GM18520 (cell line): Measurements from ENCODE around the gene SFR1.

Source experiments
- ATAC-seq: cut with Tn5 transposase; IDR thresholded peaks from one replicate; pipeline ENCODE4 v1.9.1; 2021; ENCODE audit not compliant: unreplicated experiment

Gene SFR1, protein sequence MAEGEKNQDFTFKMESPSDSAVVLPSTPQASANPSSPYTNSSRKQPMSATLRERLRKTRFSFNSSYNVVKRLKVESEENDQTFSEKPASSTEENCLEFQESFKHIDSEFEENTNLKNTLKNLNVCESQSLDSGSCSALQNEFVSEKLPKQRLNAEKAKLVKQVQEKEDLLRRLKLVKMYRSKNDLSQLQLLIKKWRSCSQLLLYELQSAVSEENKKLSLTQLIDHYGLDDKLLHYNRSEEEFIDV

GRCh38 chr10:104121485-104122224 lies at the start of gene SFR1:
Gene SFR1, plus strand, starts transcription at chr10:104122171. Its CDS starts 13 bp downstream, at chr10:104122184.
- ATAC-seq, result peak; percentile 86

DNA sequence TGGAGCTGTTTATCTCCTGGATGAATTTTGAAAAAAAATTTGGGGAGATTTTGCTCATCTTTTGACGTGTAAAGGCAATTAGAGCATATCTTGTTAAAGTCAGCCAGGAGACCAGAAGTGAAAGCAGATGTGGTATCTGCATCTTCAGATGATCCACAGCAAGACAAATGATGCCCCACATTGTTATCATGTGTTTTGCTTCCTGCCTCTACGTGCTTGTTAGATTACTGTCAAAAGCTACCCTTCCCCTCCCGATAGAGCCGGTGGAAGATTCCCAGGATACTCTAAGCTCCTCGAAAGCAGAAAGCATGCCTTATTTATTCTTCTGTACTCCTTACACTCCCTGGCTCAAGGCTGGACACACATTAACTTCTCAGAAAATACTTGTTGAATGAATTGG lies 49.2 kb upstream of the SFR1 start:
- no peak for ATAC-seq

- ATAC-seq, result no peak
Observed at GRCh38 chr10:104074505-104074904, 47.5 kb upstream of the SFR1 start.

DNA sequence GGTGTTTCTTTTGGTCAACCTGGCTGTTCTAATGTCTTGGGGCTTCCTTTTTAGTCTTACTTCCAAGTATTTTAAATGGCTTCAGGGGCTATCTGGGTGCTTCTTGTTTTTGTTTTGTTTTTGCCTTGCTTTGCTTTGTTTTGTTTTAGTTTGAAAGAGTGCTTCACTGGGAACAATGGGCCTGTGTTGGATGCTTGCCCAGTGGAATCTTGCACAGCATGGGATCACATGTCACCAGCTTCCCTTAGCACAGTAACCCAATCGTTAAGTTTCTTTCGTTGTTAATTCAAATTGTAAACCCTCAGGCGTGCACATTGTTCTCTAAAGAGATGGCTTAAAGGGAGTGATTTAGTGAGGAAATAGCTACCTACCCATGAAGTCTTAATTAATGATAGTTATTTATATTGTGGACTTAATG lies 45.2 kb upstream of the SFR1 start:
- no peak for ATAC-seq

GRCh38 chr10:104077247-104077646 lies 44.7 kb upstream of the SFR1 start:
- no peak for ATAC-seq

DNA sequence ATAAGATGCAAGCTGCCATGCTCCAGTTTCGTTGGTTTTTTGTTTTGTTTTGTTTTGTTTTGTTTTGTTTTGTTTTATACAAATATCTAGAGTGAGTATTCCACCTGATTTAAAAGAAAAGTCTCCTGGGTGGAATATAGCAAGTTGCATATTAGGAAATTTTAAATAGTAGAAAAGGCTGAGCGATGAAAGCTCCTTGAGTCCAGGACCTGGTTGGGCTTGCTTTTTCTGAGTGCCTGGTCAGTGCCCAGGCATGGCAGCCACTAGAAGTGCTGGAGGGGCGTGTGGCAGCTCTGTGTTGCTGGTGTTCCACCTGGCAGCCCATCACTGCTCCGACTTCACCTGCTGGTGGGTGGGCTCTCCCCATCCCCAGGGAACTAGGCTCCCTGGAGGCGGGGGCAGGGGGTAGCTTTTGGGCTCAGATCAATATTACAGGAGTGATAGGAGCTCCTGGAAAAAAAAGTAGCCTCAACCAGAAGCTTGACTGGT lies 44.3 kb upstream of the SFR1 start:
- ATAC-seq, result no peak

- ATAC-seq, result no peak
Observed at GRCh38 chr10:104080762-104081161, 41.2 kb upstream of the SFR1 start.

- no peak for ATAC-seq
Observed at GRCh38 chr10:104081998-104082397, 40.0 kb upstream of the SFR1 start.

DNA sequence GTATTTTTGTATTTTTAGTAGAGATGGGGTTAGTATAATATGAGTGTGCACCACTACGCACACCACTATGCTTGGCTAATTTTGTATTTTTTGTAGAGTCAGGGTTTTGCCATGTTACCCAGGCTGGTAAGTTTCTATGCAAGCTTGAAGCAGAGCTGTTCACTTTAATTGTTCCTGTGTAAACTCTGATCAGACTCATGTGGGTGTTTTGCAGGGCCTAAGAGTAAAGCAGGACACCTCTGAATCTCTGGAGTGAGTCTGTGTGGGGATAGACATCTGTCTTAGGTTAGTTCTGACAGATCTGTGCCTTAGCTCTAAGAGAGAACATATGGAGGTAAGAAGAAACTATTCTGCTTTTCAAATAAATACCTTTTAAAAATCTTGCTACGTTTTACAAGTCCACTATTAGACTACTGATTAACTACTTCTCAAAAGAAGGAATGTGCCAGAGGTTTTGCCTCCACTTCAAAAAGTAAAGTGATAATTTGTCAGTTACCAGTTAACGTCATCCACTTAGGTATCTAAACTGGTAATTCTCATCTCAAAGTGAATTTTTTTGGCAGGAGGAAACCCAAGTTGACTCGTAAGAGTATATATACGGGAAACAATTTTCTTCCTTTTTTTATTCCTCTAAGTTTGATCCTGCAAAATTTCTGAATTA lies 37.4 kb upstream of the SFR1 start:
- ATAC-seq, result no peak

GRCh38 chr10:104085801-104086400 lies 36.1 kb upstream of the SFR1 start, which contains the start of gene COL17A1:
Gene COL17A1, minus strand, starts transcription at chr10:104085880. Its CDS starts 5,207 bp downstream, at chr10:104080673.
- ATAC-seq, result no peak

DNA sequence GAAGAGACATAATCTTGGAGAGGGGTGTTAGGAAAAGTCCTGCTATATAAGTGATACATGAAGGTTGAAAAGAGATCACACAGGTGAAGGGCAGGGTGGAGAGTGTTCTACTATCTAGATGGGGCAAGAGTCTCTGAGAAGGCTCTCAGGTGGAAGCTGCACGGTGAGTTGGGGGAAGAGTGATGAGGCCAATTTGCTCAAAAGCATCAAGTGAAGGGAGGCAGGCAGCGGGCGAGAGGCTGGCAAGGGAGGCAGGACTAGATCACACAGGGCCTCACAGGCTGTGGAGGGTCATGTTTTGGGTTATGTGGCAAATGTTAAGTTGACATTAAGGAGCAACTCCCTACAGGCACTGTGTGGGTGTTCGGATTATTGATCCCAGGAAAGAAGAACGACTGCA lies 33.7 kb upstream of the SFR1 start:
- no peak for ATAC-seq

DNA sequence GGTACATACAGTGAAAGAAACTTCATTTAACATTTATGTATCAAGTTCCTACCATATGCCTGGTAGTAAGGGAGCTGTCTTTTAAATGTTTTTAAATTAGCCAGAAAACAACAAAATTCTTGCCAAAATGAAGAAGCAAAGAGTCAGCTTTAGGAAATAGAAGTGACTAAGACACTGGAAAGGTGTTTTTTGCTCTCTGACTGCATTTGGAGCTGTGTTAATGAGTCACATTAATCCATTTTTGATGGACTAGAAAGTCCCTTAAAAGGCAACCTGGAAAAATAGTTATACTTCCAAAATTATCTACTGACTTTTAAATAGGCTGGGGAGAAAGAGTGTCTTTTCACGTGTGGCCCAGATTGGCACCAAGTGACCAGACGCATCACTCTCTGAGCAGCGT lies 32.4 kb upstream of the SFR1 start:
- ATAC-seq, result no peak

- no peak for ATAC-seq
Observed at GRCh38 chr10:104090611-104091010, 31.4 kb upstream of the SFR1 start.

GRCh38 chr10:104092749-104093148 lies 29.2 kb upstream of the SFR1 start:
- ATAC-seq, result no peak

- ATAC-seq, result no peak
Observed at GRCh38 chr10:104096692-104097091, 25.3 kb upstream of the SFR1 start.

DNA sequence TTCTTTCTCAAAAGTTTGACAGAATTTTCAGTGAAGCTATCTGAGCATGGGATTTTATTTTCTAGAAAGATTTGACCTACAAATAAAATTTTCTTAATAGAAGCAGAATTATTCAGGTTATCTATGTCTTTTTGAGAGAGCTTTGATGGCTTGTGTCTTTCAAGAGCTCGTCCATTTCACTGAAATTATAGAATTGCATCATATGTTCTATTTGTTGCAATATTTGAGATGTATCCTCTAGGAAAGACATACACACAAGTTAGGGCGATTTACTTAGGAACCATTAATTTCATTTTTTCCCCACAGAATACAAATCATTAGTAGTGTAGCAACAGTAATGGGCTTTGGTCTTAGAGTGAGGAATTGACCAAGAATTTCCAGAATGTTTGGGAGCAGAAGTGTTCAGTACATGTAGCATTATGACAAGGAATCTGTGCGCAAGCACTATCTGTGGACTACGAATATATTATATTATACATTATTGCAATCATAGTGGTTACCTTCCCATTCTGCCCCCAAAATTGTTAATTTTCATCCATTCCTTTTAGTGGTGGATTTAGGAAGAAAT lies 23.5 kb upstream of the SFR1 start:
- no peak for ATAC-seq

GRCh38 chr10:104099269-104099668 lies 22.7 kb upstream of the SFR1 start:
- ATAC-seq, result no peak

GRCh38 chr10:104099941-104100340 lies 22.0 kb upstream of the SFR1 start:
- ATAC-seq, result no peak

DNA sequence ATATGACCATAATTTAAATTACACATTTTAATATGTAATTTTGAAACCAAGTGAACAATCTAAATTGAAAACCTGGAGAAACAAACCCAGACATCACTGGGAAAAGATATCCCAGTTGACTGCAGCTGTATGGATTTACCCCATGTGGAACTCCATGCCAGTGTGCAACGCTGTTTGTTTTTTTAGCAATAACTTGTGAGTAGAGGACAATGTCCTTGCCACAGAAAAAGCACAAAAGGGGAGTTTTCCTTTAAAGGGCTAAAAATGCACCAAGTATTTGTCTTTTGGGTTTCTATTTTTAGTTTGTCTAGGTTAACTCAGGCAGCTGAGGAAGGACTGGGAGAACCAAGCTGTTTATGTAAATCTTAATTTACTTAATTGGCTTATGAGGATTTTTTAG lies 21.2 kb upstream of the SFR1 start:
- ATAC-seq, result no peak

GRCh38 chr10:104101902-104102301 lies 20.1 kb upstream of the SFR1 start:
- ATAC-seq, result no peak

DNA sequence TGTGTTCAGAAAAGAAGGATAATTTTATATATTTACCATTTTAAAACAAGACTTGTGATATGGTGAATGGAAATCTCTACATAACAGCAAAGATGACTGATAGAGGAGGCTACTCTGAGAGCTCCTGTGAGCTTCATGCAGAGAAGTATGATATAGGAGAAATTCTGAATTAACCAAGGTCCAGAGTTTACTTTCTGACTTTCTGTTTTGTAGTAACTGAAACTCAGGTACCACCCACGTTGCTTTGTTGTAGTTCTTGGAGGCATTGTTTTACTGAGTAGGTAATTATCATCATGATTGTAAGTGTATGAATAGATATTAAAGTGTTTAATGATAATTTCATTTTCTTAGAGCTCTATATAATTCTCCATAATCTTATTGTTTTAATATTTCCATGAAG lies 18.0 kb upstream of the SFR1 start:
- ATAC-seq, result no peak
